DMS114 treated with DMSO at 0.1 percent for 48 hours (cell line): Measurements from ENCODE around the gene CACNA1C.
"Not testable (repeated sequence)": the region's sequence is repeated elsewhere in the genome, so short reads cannot be mapped to it uniquely, and the experiment has no call there.

Experiments used
- DNase-seq: peaks from one replicate; lab custom pipeline; 2025; ENCODE audit not compliant: unreplicated experiment; lab: John Stamatoyannopoulos, UW

The CACNA1C gene

GRCh38 chr12:2074792-2075191 is 22.0 kb downstream of the CACNA1C start:
- no peak for DNase-seq

- no peak for DNase-seq
Observed at GRCh38 chr12:2075508-2076195, 22.9 kb downstream of the CACNA1C start.

GRCh38 chr12:2076196-2076570 is 23.4 kb downstream of the CACNA1C start:
- DNase-seq, result no peak

- DNase-seq, result no peak
Observed at GRCh38 chr12:2076728-2077127, 23.9 kb downstream of the CACNA1C start.

GRCh38 chr12:2080604-2081003 is 27.8 kb downstream of the CACNA1C start:
- DNase-seq, result no peak

GRCh38 chr12:2082321-2082720 is 29.5 kb downstream of the CACNA1C start:
- DNase-seq, result no peak

GRCh38 chr12:2083008-2083407 is 30.2 kb downstream of the CACNA1C start:
- DNase-seq, result no peak

- no peak for DNase-seq
Observed at GRCh38 chr12:2083561-2083960, 30.8 kb downstream of the CACNA1C start.

- DNase-seq, result no peak
Observed at GRCh38 chr12:2084553-2085296, 31.9 kb downstream of the CACNA1C start.

- DNase-seq, result no peak
Observed at GRCh38 chr12:2092354-2092753, 39.6 kb downstream of the CACNA1C start.

GRCh38 chr12:2092890-2093289 is 40.1 kb downstream of the CACNA1C start:
- DNase-seq, result no peak

- no peak for DNase-seq
Observed at GRCh38 chr12:2094597-2094996, 41.8 kb downstream of the CACNA1C start.

- no peak for DNase-seq
Observed at GRCh38 chr12:2095878-2096277, 43.1 kb downstream of the CACNA1C start.

GRCh38 chr12:2097617-2098016 is 44.8 kb downstream of the CACNA1C start:
- DNase-seq, result no peak

- DNase-seq, result no peak
Observed at GRCh38 chr12:2098852-2099251, 46.1 kb downstream of the CACNA1C start.

GRCh38 chr12:2099595-2099994 is 46.8 kb downstream of the CACNA1C start:
- no peak for DNase-seq

- no peak for DNase-seq
Observed at GRCh38 chr12:2101359-2101758, 48.6 kb downstream of the CACNA1C start.

GRCh38 chr12:2101771-2102170 is 49.0 kb downstream of the CACNA1C start:
- no peak for DNase-seq

- DNase-seq, result not testable (repeated sequence)
Observed at GRCh38 chr12:2102736-2103135, 49.9 kb downstream of the CACNA1C start.

- DNase-seq, result not testable (repeated sequence)
Observed at GRCh38 chr12:2105387-2105786, 52.6 kb downstream of the CACNA1C start.

GRCh38 chr12:2108166-2108565 is 55.4 kb downstream of the CACNA1C start:
- DNase-seq, result no peak

GRCh38 chr12:2108975-2109671 is 56.3 kb downstream of the CACNA1C start:
- DNase-seq, result no peak
